NB4 (cell line): ENCODE data around the gene TSSC4.

Experiments used
- MYC ChIP-seq: IDR thresholded peaks from 2 replicates; pipeline ENCODE4 v1.6.1; 2011; ENCODE audit warnings: low read depth, low read length
- POLR2A ChIP-seq: IDR thresholded peaks from 2 replicates; pipeline ENCODE4 v1.6.1; 2011; ENCODE audit warnings: mild to moderate bottlenecking; ENCODE audit not compliant: insufficient read length; ENCODE audit errors: extremely low read depth
- TF ChIP-seq, protein P1 (sequence below): IDR thresholded peaks from one replicate; pipeline ENCODE4 v1.5.1; 2012; ENCODE audit warnings: low read depth, low read length
- TF ChIP-seq, protein P2 (sequence below): IDR thresholded peaks from 2 replicates; pipeline ENCODE4 v1.6.1; 2011; ENCODE audit warnings: low read depth, low read length

DNA sequence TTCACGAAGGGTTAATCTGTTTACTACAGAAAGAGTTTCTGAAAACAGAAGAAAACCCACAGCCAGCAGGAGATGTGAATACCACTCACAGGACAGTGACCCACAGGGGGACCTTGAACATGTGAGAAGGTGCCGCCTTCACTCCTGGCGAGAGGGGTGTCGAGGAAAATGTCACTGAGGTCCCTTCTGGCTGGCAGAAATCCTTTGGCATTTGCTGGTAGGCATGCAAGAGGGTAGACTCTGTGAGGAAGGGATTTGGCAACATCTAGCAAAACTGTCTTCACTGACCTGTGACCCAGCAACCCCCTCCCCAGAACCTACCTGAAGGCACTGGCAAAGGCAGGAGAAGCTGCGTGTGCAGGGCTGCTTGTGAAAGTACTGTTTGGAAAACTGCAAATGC, 52.9 kb downstream of the TSSC4 start:
- TF ChIP-seq, protein P1, sequence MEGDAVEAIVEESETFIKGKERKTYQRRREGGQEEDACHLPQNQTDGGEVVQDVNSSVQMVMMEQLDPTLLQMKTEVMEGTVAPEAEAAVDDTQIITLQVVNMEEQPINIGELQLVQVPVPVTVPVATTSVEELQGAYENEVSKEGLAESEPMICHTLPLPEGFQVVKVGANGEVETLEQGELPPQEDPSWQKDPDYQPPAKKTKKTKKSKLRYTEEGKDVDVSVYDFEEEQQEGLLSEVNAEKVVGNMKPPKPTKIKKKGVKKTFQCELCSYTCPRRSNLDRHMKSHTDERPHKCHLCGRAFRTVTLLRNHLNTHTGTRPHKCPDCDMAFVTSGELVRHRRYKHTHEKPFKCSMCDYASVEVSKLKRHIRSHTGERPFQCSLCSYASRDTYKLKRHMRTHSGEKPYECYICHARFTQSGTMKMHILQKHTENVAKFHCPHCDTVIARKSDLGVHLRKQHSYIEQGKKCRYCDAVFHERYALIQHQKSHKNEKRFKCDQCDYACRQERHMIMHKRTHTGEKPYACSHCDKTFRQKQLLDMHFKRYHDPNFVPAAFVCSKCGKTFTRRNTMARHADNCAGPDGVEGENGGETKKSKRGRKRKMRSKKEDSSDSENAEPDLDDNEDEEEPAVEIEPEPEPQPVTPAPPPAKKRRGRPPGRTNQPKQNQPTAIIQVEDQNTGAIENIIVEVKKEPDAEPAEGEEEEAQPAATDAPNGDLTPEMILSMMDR, result no peak
- TF ChIP-seq POLR2A (no peak), MYC (no peak)
- TF ChIP-seq, protein P2, sequence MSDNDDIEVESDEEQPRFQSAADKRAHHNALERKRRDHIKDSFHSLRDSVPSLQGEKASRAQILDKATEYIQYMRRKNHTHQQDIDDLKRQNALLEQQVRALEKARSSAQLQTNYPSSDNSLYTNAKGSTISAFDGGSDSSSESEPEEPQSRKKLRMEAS, result no peak
